Suprapubic skin (tissue), 4 donors: ENCODE data around the gene CD86. TPM values are rescaled to one million over a fixed set of nuclear protein-coding genes. Genes with fewer than 3 reads are reported as not detected.

Experiments
- DNase-seq, 2 donors: peaks; one replicate each; pipeline ENCODE4 v3.0.0-alpha.2; 2019; ENCODE audit warnings: low spot score in 2 of 2
- H3K27ac ChIP-seq: fragments of 200-600 bp; sonication (generic); one replicate; pipeline ENCODE4 v1.5.1; 2019
- H3K27me3 ChIP-seq: fragments of 200-600 bp; sonication (generic); one replicate; pipeline ENCODE4 v1.5.1; 2019
- H3K36me3 ChIP-seq: fragments of 200-600 bp; sonication (generic); one replicate; pipeline ENCODE4 v1.5.1; 2019
- H3K4me1 ChIP-seq: fragments of 200-600 bp; sonication (generic); one replicate; pipeline ENCODE4 v1.5.1; 2019
- H3K4me3 ChIP-seq: fragments of 200-600 bp; sonication (generic); one replicate; pipeline ENCODE4 v1.5.1; 2019; ENCODE audit warnings: mild to moderate bottlenecking
- H3K9me3 ChIP-seq: fragments of 200-600 bp; sonication (generic); one replicate; pipeline ENCODE4 v1.5.1; 2019
- CTCF ChIP-seq, 2 donors: fragments of 200-600 bp in 1 of 2; fragments of 450-650 bp in 1 of 2; sonication (generic) in 1 of 2; IDR thresholded peaks; one replicate each; pipeline ENCODE4 v1.5.1; 2016 to 2019; ENCODE audit warnings: antibody characterized with exemption in 2 of 2, mild to moderate bottlenecking in 1 of 2, moderate library complexity in 1 of 2
- EP300 ChIP-seq: sonication (generic); formaldehyde crosslinking; IDR thresholded peaks from one replicate; pipeline ENCODE4 v1.6.1; 2017; ENCODE audit warnings: antibody characterized with exemption
- POLR2A ChIP-seq, 2 donors: fragments of 450-650 bp; IDR thresholded peaks; one replicate each; pipeline ENCODE4 v1.6.1; 2017; ENCODE audit warnings: antibody characterized with exemption in 2 of 2, mild to moderate bottlenecking in 2 of 2, moderate library complexity in 2 of 2
- POLR2AphosphoS5 ChIP-seq, 3 donors: sonication (generic); formaldehyde crosslinking; IDR thresholded peaks; one replicate each; pipeline ENCODE4 v1.6.1; 2017; ENCODE audit warnings: antibody characterized with exemption in 3 of 3
- WGBS: methylation state at CpG from one replicate; pipeline ENCODE4 v1.1.5; 2018; 5-methylcytosine and 5-hydroxymethylcytosine counted together
- total RNA-seq, 4 donors: library from RNA; depleted of rRNA; stranded (reverse); fragments of >200 nt; gene quantifications; one replicate each; pipeline ENCODE4 v1.1.0, GENCODE V29; 2016

The CD86 gene
- total RNA-seq, 4 donors from 2014 or later = 2.2 to 12.2 (median 3.3) TPM

GRCh38 chr3:122098611-122099010 lies 43.4 kb downstream of the CD86 start:
- no peak overlapping the region for H3K27ac ChIP-seq
- H3K4me3 ChIP-seq = no peak overlapping the region
- 94% methylated on average over 2 of the region's 2 CpGs for WGBS
- H3K9me3 ChIP-seq = no peaks in the 10 kb centered on the region
- TF ChIP-seq POLR2A (IDR thresholded peaks at IDR 0.05) (no peak), CTCF (IDR thresholded peaks at IDR 0.05) (no peak), POLR2AphosphoS5 (IDR thresholded peaks at IDR 0.05) (no peak), EP300 (no peak)
- no peaks in the 10 kb centered on the region for H3K36me3 ChIP-seq
- no peaks in the 10 kb centered on the region for H3K27me3 ChIP-seq
- DNase-seq = no peak
- H3K4me1 ChIP-seq = no peaks in the 10 kb centered on the region

- Histone ChIP-seq H3K27ac (no peak overlapping the region), H3K9me3 (no peaks in the 10 kb centered on the region), H3K4me3 (no peak overlapping the region), H3K4me1 (no peaks in the 10 kb centered on the region), H3K27me3 (no peaks in the 10 kb centered on the region), H3K36me3 (no peaks in the 10 kb centered on the region)
- DNase-seq = no peak
- TF ChIP-seq POLR2AphosphoS5 (IDR thresholded peaks at IDR 0.05) (no peak), POLR2A (IDR thresholded peaks at IDR 0.05) (no peak), EP300 (no peak), CTCF (IDR thresholded peaks at IDR 0.05) (no peak)
- WGBS = 71% methylated on average over 2 of the region's 2 CpGs
These were observed 44.1 kb downstream of the CD86 start for GRCh38 chr3:122099255-122099654.

- no peaks in the 10 kb centered on the region for H3K27me3 ChIP-seq
- no peaks in the 10 kb centered on the region for H3K36me3 ChIP-seq
- no peak overlapping the region for H3K27ac ChIP-seq
- TF ChIP-seq POLR2AphosphoS5 (IDR thresholded peaks at IDR 0.05) = no peak
- TF ChIP-seq CTCF (IDR thresholded peaks at IDR 0.05) = no peak
- TF ChIP-seq EP300 = no peak
- TF ChIP-seq POLR2A (IDR thresholded peaks at IDR 0.05) = no peak
- no peak for DNase-seq
- H3K9me3 ChIP-seq = no peaks in the 10 kb centered on the region
- H3K4me1 ChIP-seq = no peaks in the 10 kb centered on the region
- H3K4me3 ChIP-seq = no peak overlapping the region
- 55% methylated on average over 1 of the region's 1 CpG for WGBS
These were observed 44.9 kb downstream of the CD86 start for GRCh38 chr3:122100083-122100482.

- Histone ChIP-seq H3K27ac (no peak overlapping the region), H3K4me3 (no peak overlapping the region), H3K9me3 (no peaks in the 10 kb centered on the region), H3K36me3 (no peaks in the 10 kb centered on the region), H3K4me1 (no peaks in the 10 kb centered on the region), H3K27me3 (no peaks in the 10 kb centered on the region)
- no peak for TF ChIP-seq EP300
- TF ChIP-seq POLR2A (IDR thresholded peaks at IDR 0.05) = no peak
- no peak for TF ChIP-seq CTCF (IDR thresholded peaks at IDR 0.05)
- TF ChIP-seq POLR2AphosphoS5 (IDR thresholded peaks at IDR 0.05) = no peak
- 47% methylated on average over 8 of the region's 8 CpGs for WGBS
- no peak for DNase-seq
These were observed 45.7 kb downstream of the CD86 start for GRCh38 chr3:122100591-122101463.

GRCh38 chr3:122101646-122102045 lies 46.5 kb downstream of the CD86 start:
- Histone ChIP-seq H3K4me3 (no peak overlapping the region), H3K36me3 (no peaks in the 10 kb centered on the region), H3K4me1 (no peaks in the 10 kb centered on the region), H3K9me3 (no peaks in the 10 kb centered on the region), H3K27me3 (no peaks in the 10 kb centered on the region), H3K27ac (no peak overlapping the region)
- no peak for TF ChIP-seq POLR2A (IDR thresholded peaks at IDR 0.05)
- peak; percentile 7 to 17 for TF ChIP-seq CTCF (IDR thresholded peaks at IDR 0.05)
- TF ChIP-seq EP300 = no peak
- no peak for DNase-seq
- 26% methylated on average over 3 of the region's 3 CpGs for WGBS
